Central memory CD8-positive, alpha-beta T cell (primary cell): ENCODE results near the gene IL17B.

Source experiments
- ATAC-seq: fragments of 150-1000 bp; cut with Tn5 transposase; replicated peaks from 2 replicates; pipeline ENCODE4 v1.10.0; 2022; ENCODE audit warnings: mild to moderate bottlenecking, moderate FRiP score, moderate number of reproducible peaks; ENCODE audit not compliant: poor library complexity, severe bottlenecking; ENCODE audit errors: extremely low read depth
- DNase-seq, 2 donors: peaks; one replicate each; pipeline ENCODE4 v3.0.0; 2021; ENCODE audit warnings: low spot score in 2 of 2
- H3K27ac Mint-ChIP-seq: one replicate; pipeline ENCODE4 v1.8.0; 2022; ENCODE audit warnings: low read depth, mild to moderate bottlenecking, moderate library complexity, mixed read lengths
- H3K27me3 Mint-ChIP-seq: one replicate; pipeline ENCODE4 v1.8.0; 2022; ENCODE audit warnings: mixed read lengths
- H3K36me3 Mint-ChIP-seq: one replicate; pipeline ENCODE4 v1.8.0; 2022; ENCODE audit warnings: mild to moderate bottlenecking, moderate library complexity, mixed read lengths; ENCODE audit not compliant: insufficient read depth
- H3K4me1 Mint-ChIP-seq: one replicate; pipeline ENCODE4 v1.8.0; 2022; ENCODE audit warnings: mixed read lengths
- H3K4me3 Mint-ChIP-seq: one replicate; pipeline ENCODE4 v1.8.0; 2022; ENCODE audit warnings: mild to moderate bottlenecking, moderate library complexity, mixed read lengths
- H3K9me3 Mint-ChIP-seq: one replicate; pipeline ENCODE4 v1.8.0; 2022; ENCODE audit warnings: mixed read lengths

IL17B gene

GRCh38 chr5:149365418-149365817, 13.7 kb downstream of the IL17B start:
- ATAC-seq (no peak), DNase-seq (no peak)
- H3K4me3 Mint-ChIP-seq: no peak overlapping the region
- H3K9me3 Mint-ChIP-seq: no peaks in the 10 kb centered on the region
- no peaks in the 10 kb centered on the region for H3K27me3 Mint-ChIP-seq
- H3K27ac Mint-ChIP-seq: no peak overlapping the region
- H3K36me3 Mint-ChIP-seq: peaks cover 10% of the 10 kb centered on the region
- peaks cover 7% of the 10 kb centered on the region for H3K4me1 Mint-ChIP-seq

GRCh38 chr5:149364719-149365118, 14.4 kb downstream of the IL17B start:
- ATAC-seq: no peak
- DNase-seq: no peak
- H3K4me1 Mint-ChIP-seq: peaks cover 14% of the 10 kb centered on the region
- H3K36me3 Mint-ChIP-seq: peaks cover 10% of the 10 kb centered on the region
- H3K27me3 Mint-ChIP-seq: no peaks in the 10 kb centered on the region
- H3K9me3 Mint-ChIP-seq: no peaks in the 10 kb centered on the region
- no peak overlapping the region for H3K4me3 Mint-ChIP-seq
- no peak overlapping the region for H3K27ac Mint-ChIP-seq

GRCh38 chr5:149363936-149364335, 15.2 kb downstream of the IL17B start:
- H3K27me3 Mint-ChIP-seq: no peaks in the 10 kb centered on the region

GRCh38 chr5:149363358-149363757, 15.7 kb downstream of the IL17B start:
- Mint-ChIP-seq H3K4me3 (no peak overlapping the region), H3K36me3 (peaks cover 11% of the 10 kb centered on the region), H3K4me1 (peaks cover 22% of the 10 kb centered on the region), H3K27ac (no peak overlapping the region), H3K9me3 (no peaks in the 10 kb centered on the region), H3K27me3 (no peaks in the 10 kb centered on the region)
- no peak for ATAC-seq
- DNase-seq: no peak

More at GRCh38 chr5:149363936-149364335, 15.2 kb downstream of the IL17B start:
- Mint-ChIP-seq H3K4me1 (peaks cover 17% of the 10 kb centered on the region), H3K4me3 (no peak overlapping the region), H3K27ac (no peak overlapping the region), H3K9me3 (no peaks in the 10 kb centered on the region), H3K36me3 (peaks cover 11% of the 10 kb centered on the region)
- ATAC-seq: no peak
- no peak for DNase-seq

GRCh38 chr5:149362541-149362940, 16.6 kb downstream of the IL17B start:
- peak overlapping the region; percentile 52 for H3K27ac Mint-ChIP-seq
- H3K36me3 Mint-ChIP-seq: peaks cover 16% of the 10 kb centered on the region
- DNase-seq (no peak), ATAC-seq (no peak)
- no peaks in the 10 kb centered on the region for H3K9me3 Mint-ChIP-seq
- H3K4me3 Mint-ChIP-seq: no peak overlapping the region
- H3K27me3 Mint-ChIP-seq: no peaks in the 10 kb centered on the region
- H3K4me1 Mint-ChIP-seq: peaks cover 27% of the 10 kb centered on the region

- Mint-ChIP-seq H3K27ac (peak overlapping the region; percentile 30), H3K4me3 (peak overlapping the region; percentile 43), H3K27me3 (no peaks in the 10 kb centered on the region), H3K4me1 (peaks cover 27% of the 10 kb centered on the region), H3K36me3 (peaks cover 19% of the 10 kb centered on the region), H3K9me3 (no peaks in the 10 kb centered on the region)
- ATAC-seq: no peak
- DNase-seq: no peak
Observed at GRCh38 chr5:149360272-149360671, 18.8 kb downstream of the IL17B start.

GRCh38 chr5:149358868-149359495, 20.1 kb downstream of the IL17B start:
- H3K4me1 Mint-ChIP-seq: peaks cover 27% of the 10 kb centered on the region
- no peak for DNase-seq
- no peaks in the 10 kb centered on the region for H3K27me3 Mint-ChIP-seq
- H3K4me3 Mint-ChIP-seq: peak overlapping the region; percentile 85
- peaks cover 18% of the 10 kb centered on the region for H3K36me3 Mint-ChIP-seq
- no peaks in the 10 kb centered on the region for H3K9me3 Mint-ChIP-seq
- ATAC-seq: no peak
- no peak overlapping the region for H3K27ac Mint-ChIP-seq

GRCh38 chr5:149358294-149358651, 20.8 kb downstream of the IL17B start:
- H3K4me1 Mint-ChIP-seq: peaks cover 27% of the 10 kb centered on the region
- DNase-seq: peak in 1 of 2 donors; percentile 18
- peak overlapping the region; percentile 85 for H3K4me3 Mint-ChIP-seq

GRCh38 chr5:149357370-149358293, 21.5 kb downstream of the IL17B start, which contains the start of gene PCYOX1L:
PCYOX1L (plus strand) TSS chr5:149358046; CDS start chr5:149358069, 23 bp downstream.
- H3K27ac Mint-ChIP-seq: peak within 1 kb of the TSS; percentile 91
- H3K27me3 Mint-ChIP-seq: no peaks in the 10 kb centered on the region
- H3K9me3 Mint-ChIP-seq: no peaks in the 10 kb centered on the region
- ATAC-seq (peak; percentile 99), DNase-seq (peak; percentile 85 to 93)
- peaks cover 27% of the 10 kb centered on the region for H3K4me1 Mint-ChIP-seq
- peak within 1 kb of the TSS; percentile 85 for H3K4me3 Mint-ChIP-seq
- H3K36me3 Mint-ChIP-seq: peaks cover 26% of the 10 kb centered on the region

More at GRCh38 chr5:149358294-149358651, 20.8 kb downstream of the IL17B start:
- Mint-ChIP-seq H3K27ac (peak overlapping the region; percentile 91), H3K9me3 (no peaks in the 10 kb centered on the region), H3K27me3 (no peaks in the 10 kb centered on the region), H3K36me3 (peaks cover 23% of the 10 kb centered on the region)
- ATAC-seq: peak; percentile 46

- Mint-ChIP-seq H3K27ac (no peak overlapping the region), H3K27me3 (no peaks in the 10 kb centered on the region), H3K36me3 (peaks cover 37% of the 10 kb centered on the region), H3K9me3 (no peaks in the 10 kb centered on the region), H3K4me1 (peaks cover 33% of the 10 kb centered on the region), H3K4me3 (no peak overlapping the region)
- no peak for ATAC-seq
- no peak for DNase-seq
Observed at GRCh38 chr5:149356391-149356790, 22.7 kb downstream of the IL17B start.

- Mint-ChIP-seq H3K36me3 (peaks cover 44% of the 10 kb centered on the region), H3K9me3 (no peaks in the 10 kb centered on the region), H3K27ac (no peak overlapping the region), H3K4me1 (peaks cover 30% of the 10 kb centered on the region), H3K4me3 (no peak overlapping the region), H3K27me3 (no peaks in the 10 kb centered on the region)
- no peak for DNase-seq
- ATAC-seq: no peak
Observed at GRCh38 chr5:149355688-149356087, 23.4 kb downstream of the IL17B start.

- Mint-ChIP-seq H3K4me1 (peaks cover 29% of the 10 kb centered on the region), H3K27ac (no peak overlapping the region), H3K4me3 (no peak overlapping the region), H3K9me3 (no peaks in the 10 kb centered on the region), H3K36me3 (peaks cover 61% of the 10 kb centered on the region), H3K27me3 (no peaks in the 10 kb centered on the region)
- ATAC-seq (no peak), DNase-seq (no peak)
Observed at GRCh38 chr5:149353911-149354310, 25.2 kb downstream of the IL17B start.

GRCh38 chr5:149352169-149352568, 26.9 kb downstream of the IL17B start:
- DNase-seq (no peak), ATAC-seq (no peak)
- Mint-ChIP-seq H3K9me3 (no peaks in the 10 kb centered on the region), H3K36me3 (peaks cover 66% of the 10 kb centered on the region), H3K4me3 (no peak overlapping the region), H3K27ac (peak overlapping the region; percentile 41), H3K4me1 (peaks cover 36% of the 10 kb centered on the region), H3K27me3 (no peaks in the 10 kb centered on the region)
